Tibial nerve (tissue), 3 donors: ENCODE measurements around the gene MTUS2.

ENCODE experiments used
- POLR2A ChIP-seq, 2 donors: fragments of 450-650 bp; IDR thresholded peaks; one replicate each; pipeline ENCODE4 v1.6.1; 2017; ENCODE audit warnings: antibody characterized with exemption in 2 of 2, mild to moderate bottlenecking in 2 of 2, moderate library complexity in 2 of 2
- TF ChIP-seq, protein P1 (sequence below), 5 experiments: fragments of 200-600 bp in 3 of 5; fragments of 450-650 bp in 2 of 5; sonication (generic) in 3 of 5; IDR thresholded peaks; one replicate each; pipeline ENCODE4 v1.5.1; 2016 to 2019; ENCODE audit warnings: antibody characterized with exemption in 5 of 5, mild to moderate bottlenecking in 3 of 5, moderate library complexity in 2 of 5

DNA sequence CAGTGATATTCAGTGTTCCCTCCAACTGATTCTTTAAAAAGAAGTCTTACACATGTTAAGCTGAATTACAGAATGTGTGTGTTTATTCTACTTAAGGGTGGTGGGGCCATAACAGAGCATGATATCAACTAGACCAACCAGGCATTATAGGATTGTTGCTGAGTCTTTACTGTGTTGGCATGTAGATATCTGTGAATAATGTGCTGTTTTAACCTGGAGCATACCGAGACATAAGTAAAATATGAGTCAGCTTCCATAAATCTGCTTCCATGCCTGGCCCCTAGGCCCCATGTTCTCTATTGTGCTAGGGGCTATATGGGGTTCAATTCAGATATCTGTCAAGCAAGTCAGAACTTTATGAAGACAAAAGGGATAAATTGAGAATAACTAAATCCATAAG, 295.7 kb downstream of the MTUS2 start:
- TF ChIP-seq, protein P1, sequence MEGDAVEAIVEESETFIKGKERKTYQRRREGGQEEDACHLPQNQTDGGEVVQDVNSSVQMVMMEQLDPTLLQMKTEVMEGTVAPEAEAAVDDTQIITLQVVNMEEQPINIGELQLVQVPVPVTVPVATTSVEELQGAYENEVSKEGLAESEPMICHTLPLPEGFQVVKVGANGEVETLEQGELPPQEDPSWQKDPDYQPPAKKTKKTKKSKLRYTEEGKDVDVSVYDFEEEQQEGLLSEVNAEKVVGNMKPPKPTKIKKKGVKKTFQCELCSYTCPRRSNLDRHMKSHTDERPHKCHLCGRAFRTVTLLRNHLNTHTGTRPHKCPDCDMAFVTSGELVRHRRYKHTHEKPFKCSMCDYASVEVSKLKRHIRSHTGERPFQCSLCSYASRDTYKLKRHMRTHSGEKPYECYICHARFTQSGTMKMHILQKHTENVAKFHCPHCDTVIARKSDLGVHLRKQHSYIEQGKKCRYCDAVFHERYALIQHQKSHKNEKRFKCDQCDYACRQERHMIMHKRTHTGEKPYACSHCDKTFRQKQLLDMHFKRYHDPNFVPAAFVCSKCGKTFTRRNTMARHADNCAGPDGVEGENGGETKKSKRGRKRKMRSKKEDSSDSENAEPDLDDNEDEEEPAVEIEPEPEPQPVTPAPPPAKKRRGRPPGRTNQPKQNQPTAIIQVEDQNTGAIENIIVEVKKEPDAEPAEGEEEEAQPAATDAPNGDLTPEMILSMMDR (IDR thresholded peaks at IDR 0.05), result no peak
- no peak for TF ChIP-seq POLR2A (IDR thresholded peaks at IDR 0.05)
